KG1 (cell line): Measurements from ENCODE around the gene KCNT1.

Source experiments
- DNase-seq: peaks from one replicate; lab custom pipeline; 2025; lab: John Stamatoyannopoulos, UW

Gene KCNT1

DNA sequence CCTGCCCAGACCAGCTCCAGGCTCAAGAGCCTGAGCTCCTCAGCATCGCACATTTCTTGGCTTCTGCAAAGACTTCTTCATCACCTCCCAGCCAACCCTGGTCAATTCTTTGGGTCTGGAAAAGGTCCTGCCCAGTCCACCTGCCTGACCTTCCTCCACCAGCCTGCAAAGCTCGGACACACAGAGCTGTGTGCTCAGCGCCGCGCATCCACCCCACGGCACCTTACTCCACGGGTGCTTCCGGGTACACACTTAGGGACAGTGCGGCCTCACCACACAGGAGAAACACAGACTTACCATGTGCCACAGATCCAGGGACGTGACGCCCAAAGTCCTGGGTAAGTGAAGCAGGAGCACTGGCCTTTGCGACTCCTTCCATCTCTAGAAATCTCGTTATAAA, 97.3 kb downstream of the KCNT1 start:
- DNase-seq, result no peak

DNA sequence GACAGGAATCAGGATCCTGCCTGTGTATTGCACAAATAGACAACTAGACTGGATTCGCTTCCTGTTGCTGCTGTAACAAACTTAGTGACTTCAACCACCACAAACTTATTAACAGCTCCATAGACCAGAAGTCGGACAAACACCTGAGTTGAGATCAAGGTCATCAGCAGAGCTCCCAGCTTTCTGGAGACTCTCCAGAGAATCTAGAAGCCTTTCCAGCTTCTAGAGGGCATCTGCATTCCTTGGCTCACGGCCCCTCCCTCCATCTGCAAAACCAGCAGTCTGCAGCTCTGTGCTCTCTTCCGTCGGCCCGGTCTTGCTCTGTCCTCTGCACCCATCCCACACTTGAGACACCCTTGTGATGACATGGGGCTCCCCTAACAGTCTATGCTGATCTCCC, 99.1 kb downstream of the KCNT1 start:
- no peak for DNase-seq

DNA sequence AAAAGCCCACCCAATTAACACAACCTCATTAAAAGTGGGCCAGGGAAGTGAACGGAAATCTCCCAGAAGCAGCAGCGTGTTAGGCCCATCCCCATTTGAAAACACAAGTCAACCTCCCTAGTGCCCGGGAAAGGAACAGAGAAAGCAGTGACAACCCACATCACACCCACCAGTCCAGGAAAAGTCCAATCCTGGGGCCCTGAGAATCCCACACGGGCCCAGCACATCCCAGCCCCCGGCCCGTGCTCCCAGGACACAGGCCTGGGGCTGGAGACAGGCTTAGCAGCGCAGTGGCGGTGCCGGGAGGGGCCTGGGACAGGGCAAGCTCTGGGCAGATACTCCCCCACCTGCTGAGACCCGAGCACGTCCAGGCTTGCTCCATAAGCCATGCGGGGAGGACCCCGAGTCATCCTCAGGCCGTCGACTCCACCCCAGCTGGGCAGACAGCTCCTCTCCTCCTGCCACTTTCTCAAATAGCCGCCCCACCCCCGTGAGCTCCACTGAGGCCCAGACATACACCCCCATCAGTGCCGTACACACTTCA, 101.0 kb downstream of the KCNT1 start:
- no peak for DNase-seq

DNA sequence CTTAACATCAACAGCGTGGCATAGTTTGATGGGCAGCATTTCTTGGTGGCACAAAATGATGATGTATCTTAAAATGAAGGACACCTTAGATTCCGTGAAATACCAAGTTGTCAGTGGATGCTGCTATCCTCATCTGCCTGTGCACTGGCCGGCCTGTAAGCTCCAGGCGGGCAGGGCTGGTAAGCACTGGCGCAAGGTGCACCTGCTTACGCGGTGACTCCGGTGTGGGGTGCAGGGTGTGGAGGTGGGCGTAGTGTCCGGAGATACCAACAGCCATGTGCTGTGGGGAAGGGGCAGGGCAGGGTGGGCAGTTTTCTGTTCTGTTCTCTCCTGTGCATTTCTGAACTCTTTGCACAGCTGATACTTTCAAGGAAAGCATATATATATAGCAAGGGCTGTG, 101.5 kb downstream of the KCNT1 start:
- no peak for DNase-seq

DNA sequence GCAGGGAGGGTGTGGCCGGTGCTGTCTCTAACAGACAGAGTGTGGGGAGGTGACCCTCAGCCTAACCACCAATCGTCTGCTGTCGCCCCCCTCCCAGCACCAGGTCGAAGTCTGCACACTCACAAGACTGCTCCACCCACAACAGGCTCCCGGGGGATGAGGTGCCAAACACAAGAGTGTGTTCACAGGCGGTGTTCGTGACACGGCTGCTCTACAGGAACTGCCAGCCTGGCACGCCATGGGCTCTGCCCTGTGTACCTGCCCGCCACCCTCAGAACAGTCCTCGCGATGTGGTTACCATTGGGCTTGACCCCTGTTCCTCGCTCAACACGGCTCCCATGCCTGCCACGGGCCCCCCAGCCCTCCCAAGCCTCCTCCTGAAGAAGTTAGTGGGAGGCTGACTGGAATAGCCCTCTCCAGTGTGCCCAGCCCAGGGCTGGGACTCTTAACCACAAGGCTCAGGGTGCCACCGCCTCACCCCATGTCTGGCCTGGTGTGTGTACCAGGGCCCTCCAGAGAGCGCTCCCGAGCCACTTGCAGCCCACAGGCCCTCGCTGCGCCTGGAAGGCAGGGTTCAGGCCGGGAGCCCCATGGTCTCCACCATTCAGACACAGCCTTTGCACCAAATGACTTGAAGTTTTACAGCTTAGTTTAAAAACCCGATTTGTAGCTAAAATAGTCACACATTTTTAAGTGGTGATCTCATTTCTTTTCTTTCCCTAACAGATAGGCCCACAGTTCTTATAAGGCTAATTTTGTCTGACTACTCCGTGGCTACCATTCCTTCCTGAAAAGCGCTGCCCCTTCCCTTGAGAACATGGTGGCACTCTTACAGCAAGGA, 102.8 kb downstream of the KCNT1 start:
- DNase-seq, result no peak

DNA sequence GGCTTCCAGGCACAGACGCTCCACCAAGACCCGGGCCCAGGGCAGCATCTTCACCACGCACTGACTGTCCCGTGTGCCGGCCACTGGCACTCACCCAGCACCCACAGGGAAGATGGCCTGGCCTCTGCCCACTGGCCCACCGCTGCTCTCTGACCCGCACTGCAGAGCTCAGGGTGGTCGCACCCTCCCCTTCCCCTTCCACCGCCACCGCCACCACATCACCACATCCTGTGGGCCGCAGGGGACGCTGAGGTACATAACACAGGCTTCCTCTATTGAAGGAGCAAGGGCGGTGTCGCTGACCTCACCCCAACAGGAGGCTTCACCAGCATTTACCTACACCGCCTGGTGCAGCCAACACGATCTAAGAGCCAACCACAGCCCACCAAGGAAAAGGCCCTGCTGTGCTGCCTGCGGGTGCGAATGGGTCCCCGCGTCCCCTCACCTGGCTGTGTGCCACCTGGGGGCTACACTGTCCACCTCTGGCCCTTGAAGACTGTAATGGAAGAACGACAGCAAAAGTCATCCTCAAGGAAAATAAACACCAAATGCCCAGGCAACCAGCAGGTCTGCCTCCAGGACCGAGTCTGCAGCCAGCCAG, 103.5 kb downstream of the KCNT1 start:
- DNase-seq, result no peak

DNA sequence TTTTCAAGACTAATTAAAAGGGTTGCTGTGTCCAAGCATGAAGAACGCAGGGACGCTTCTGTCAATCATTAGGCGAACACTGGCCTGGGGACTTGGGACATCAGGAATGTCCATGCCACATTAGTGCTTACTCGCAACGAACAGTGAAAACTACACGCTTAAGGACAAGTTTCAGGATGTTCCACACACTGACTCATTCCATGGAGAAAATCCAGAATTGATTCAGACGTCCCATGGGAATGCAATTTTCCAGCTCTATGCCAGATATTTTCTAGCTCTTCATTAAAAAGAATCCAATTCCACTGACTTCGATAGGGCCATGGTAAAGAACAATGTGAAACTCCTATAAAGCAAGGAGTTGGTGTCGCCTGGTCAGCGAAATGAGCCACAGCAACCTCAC, 107.2 kb downstream of the KCNT1 start:
- no peak for DNase-seq

DNA sequence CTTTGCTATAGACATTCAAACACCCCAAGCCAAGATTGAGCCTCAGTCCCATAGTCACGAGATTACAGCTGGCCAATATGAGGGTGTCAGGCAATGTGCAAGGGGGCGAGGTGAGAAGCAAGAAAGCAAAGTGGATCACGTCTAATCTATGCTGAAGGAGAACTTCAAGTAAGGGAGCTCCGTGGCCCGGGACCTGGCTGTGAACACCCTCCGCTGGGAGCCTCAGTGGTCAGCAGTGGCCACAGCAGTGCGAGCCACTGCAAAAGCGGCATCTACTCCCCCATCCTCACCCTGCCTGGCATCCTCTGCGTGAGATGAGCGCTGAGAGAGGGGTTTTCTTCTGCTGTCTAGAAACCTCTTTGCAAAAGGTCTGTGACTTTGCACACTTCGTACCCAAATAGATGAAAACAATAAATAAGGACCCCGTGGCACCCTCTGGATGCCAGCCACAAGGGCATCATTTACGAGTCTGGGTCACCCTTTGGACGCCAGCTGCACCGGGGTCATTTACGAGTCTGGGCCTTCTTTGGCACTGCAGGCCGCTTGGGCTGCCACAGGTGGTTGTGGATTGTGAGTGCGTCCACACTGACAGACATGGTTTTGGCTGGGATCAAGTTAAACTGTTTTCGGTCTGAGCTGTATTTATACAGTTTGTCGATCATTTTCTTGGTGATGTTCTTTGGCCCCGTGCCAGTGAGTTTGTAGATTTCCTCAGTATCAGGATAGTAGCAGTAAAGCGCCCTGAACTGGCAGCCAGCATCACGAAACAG, 109.0 kb downstream of the KCNT1 start:
- no peak for DNase-seq

DNA sequence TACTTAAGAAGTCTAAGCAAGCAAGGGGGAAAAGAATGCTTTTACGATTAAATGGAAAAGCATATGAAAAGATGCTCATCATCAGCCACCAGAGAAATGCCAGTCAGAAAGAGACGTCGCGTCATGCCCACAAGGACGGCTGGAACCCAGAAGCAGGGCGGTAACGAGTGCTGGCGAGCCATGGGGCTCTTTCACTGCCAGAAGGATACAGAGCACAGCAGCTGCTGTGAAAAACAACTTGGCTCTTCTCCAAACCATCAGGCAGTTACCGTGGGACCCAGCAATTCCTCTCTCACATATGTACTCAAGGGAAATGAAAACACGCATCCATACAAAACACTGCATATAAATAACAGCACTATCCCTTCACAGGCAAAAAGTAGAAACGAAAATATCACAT, 109.8 kb downstream of the KCNT1 start:
- no peak for DNase-seq

DNA sequence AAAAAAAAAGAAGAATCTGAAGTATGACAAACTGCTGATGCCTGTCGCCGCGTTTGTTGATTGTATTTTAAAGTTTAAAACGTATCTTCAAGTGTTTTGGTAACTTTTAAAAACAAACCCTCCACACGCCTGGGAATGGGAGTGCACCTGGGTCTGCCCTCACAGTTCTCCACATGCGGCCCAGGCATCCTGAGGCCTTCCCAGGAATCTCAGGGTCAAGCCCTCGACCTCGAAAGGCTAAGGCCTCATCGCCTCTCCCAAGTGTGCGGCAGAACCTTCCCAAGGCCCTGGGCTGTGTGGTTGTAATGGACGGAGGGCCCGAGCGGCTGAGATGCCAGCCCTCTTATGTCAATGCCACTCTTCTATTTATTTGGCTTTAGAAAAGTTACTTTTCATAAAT, 111.0 kb downstream of the KCNT1 start:
- no peak for DNase-seq

DNA sequence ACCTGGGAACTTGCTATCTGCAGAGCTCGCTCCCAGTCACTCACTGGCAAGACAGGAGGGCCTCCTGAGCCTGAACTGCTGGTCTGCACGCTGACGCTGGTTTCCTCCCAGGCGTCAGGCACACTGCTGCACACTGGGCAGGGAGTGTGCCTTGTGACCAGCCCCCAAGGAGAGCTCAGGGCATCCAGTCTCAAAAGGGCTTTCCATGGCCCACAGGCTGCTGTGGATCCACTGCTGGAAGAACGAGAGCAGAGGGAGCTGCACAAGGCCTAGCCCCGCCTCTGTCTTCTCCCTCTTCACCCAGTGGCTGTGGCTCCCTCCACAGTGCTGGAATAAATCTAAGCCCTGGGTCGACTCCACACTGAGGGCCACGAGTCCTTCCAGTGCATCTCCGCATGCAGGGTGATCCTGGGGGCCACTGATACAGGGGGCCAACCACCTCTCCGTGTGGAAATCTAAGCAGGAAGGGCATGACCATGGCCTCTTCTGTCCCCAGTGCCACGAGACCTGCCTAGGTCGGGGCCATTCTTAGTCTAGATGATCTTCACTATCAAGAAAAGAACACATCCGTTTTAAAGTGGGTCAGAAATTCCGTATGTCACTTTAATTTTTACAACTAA, 111.8 kb downstream of the KCNT1 start:
- no peak for DNase-seq

DNA sequence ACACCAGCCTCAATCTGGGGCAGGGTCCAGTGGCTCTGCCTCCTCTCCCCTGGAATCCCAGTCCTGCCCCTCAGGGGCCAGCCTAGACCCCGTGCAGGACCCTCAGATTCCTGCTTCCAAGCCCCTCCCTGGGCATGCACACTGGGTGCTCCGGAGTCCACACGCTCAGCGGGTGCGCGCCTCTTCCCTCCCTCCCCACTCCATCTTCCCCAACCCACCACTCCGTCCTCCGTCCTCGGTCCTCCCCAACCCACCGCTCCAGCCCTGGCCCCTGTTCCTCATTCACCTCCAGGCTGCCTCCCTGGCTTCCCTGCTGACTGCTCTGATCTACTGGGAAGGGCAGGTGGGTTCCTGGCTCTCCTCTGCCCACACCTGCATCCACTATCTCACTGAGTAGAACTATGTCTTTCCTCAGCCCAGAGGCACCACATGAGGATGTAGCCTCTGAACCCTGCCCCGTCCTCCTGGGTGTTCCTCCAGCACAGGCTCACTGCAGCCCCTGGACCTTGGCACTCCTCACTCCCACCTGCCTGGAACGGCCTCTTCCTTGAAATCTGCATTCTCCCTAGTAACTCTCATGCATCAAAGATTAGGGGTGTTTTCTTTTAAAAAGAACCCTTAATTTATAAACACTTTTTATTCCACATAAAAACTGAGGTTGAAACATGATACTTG, 112.6 kb downstream of the KCNT1 start:
- no peak for DNase-seq

DNA sequence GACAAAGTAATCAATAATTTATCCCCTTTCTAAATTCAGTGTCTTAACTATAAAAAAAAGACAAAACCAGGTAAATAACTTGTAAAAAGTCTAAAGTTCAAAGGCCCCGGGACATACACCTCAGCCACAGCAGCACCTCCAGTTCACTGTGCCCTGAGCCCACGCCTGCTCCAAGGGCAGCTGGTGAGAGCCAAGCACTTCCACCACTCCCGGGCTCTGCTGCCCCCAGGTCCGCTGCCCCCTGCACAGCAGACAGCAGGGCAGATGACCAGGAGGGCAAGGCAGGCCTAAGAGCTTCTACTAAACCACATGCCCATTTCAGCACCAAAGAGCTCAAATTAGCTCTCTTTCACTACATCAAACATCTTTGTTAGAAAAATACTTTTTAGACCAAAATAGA, 113.4 kb downstream of the KCNT1 start:
- no peak for DNase-seq

DNA sequence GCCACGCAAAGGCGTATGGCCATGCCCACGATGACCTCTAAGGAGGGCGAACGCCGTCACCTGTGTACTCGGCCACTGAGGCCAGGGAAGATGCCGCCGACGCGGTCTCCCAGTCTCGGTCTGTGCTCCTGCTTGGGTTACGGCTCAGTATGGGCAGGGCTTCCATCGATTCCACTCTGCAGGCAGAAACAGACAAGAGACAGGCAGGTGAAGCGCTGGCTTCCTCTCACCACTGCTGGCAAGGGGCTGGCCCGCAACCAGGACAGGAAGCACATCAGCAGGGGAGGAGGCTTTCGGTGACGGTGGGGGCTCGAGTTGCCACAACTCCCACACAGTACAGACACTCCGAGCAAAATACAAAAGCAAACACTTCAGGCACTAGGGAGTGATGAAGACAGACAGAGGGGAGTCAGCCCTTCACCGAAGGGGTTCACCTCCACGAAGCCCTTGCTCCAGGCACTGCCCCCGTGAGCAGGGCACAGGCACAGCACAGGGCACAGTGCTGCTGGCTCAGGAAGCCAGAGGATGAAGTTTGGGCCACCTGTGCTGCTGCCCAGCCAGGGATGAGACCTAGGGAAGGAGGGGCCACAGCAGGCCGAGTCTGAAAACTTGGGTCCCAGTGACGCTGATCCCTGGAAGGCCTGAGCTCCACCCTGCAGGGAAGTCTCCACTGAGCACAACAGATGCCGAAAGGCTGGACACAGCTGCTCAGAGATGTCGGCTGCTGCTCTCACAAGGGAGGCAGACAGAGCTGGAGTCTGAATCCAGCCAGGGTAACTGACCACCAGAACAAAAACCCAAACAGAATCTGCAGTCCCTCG, 114.1 kb downstream of the KCNT1 start:
- no peak for DNase-seq

DNA sequence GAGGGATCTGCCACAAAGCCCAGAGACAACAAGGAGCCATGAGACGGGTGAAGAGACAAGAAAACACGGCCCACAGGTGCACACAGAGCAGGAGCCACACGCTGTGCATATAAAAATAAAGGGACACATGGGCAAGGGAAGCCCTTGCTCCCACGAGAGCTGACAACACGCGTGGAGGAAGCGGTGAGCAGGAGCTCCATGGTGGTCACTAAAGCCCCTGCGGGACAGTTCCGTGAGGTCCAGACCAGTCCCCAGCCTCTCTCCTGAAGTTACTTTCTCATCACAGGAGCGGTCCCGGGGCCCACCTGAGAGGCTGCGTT, 114.6 kb downstream of the KCNT1 start:
- DNase-seq, result no peak

DNA sequence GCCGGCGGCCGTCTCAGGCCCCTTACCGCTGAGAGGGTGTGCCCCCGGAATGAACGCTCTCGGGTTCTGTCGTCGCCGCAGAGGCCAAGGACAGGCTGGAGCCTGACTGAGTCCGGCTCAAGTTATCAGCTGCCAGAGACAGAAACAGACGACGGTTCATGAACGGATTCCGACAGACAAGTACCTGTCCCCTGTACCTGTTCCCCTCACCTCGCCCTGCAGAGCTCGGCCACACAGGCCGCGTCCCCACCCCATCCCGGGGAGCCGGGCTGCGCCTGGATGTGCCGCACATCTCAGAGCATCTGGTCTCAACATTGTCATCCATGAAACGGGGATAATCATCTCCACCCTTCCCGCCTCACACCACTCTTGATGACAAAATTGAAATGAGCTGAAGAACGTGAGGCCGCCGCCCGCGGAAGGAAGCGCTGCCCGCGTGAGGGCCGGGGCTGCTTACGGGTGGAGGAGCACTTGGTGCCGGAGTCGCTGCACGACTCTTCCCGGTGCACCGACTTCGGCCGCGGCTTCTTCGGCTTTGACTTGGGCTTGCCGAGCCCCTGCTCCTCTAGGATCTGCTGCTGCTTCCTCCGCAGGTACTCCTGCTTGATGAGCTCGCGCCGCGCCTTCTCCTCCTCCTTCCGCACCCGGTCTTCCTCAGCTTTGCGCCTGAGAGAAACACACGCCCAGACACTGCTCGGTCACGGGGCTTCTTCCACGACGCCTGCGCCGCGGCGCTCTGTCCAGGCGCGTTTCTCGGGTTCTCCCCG, 116.1 kb downstream of the KCNT1 start:
- no peak for DNase-seq

DNA sequence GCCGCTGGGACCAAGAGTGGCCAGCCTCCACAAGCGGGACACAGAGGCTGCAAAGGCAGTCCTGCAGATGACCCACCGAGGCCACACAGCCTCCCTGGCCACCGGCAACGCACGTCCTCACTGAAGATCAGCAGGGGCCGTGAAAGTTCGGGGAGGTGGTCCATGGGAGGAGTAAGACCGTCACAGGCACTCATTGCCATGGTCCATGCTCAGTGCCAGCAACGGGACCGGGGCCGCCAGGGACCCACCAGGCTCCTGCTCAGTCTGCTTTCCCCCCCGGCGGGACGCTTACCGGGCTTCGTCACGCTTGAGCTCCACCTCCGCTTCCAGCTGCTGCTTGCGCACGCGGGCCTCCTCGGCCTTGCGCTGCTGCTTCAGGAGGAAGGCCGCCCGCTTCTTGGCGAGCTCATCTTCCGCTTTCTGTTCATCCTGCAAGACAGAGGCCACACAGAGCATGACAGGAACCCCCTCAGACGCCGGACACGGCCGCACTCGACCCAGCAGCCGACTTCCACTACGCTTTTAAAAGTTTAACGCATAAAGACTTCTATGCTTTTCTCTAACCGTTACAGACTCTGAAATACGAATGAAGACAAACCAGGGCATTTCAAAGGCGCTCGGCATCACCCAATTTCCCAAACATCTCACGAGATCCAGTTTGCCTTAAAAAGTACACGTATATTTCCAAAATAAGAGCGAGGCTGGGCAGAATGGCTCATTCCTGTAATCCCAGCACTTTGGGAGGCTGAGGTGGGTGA, 116.9 kb downstream of the KCNT1 start:
- DNase-seq, result no peak

DNA sequence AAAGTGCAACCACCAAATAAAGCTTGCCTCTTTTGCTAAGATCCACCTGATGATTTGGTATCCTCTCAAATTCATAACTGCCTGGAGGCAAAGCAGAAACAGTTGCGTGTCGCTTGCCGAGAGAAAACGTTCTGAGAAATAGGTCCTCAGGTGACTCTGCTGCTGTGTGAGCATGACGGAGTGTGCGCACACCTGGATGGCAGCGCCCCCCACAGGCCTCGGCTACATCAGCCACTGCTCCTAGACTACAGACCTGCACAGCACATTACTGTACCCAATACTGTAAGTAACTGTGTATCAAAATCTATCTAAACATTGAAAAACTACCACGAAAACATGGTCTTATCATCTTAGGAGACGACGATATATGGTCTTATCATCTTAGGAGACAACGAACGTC, 117.9 kb downstream of the KCNT1 start:
- DNase-seq, result no peak

DNA sequence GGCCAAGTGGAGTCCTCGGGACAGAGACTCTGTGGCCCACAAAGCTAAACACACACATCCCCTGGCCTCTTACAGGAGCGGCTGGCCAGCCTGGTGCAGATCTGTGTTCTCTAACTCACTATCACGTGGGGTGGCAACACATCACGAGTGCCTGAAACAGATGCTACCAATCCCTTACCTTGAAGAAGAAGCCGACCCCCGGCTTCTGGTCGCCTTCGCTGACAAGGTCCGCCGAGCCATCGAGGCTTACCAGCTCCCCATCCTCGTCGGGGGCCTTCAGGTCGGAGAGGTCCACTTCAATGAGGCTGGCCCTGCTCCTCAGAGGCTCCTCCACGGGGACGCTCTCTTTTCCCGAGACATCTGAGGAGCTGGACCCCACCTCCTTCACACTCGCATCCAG, 118.7 kb downstream of the KCNT1 start:
- no peak for DNase-seq

DNA sequence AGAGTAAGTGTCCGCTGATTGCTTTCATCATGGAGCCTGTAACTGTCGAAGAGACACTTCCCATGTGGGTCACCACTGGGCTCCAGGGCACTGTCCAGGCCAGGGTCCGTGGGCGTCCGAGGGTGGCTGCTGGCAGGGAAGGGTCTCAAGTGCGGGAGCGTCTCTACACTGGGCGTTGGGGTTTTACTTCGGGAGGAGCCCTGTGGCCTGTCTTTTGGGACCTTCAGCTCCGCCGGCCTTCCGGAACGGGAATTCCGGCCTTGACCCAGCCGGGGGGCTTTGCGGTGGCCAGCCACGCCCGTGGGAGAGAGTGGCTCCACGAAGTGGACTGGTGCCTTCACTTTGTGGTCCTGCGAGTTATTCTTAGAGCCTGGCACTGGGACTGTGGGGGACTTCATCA, 119.1 kb downstream of the KCNT1 start:
- DNase-seq, result no peak
